GM12878 (cell line): ENCODE results near the gene SPRYD7. TPM values are rescaled to one million over a fixed set of nuclear protein-coding genes. Genes with fewer than 3 reads are reported as not detected.

Experiments
- ATAC-seq: fragments of 200-7000 bp; cut with Tn5 transposase; 3 replicates; pipeline ENCODE4 v1.9.1; 2020; ENCODE audit warnings: mild to moderate bottlenecking, moderate library complexity
- BruUV-seq: library from RNA; stranded (reverse); fragments of 400-500 nt; replicated peaks from 2 replicates; lab custom pipeline; 2021; lab: Mats Ljungman, UMichigan
- CTCF ChIA-PET: fragments of 300-600 bp; sonication (Branson Sonifier 250); formaldehyde crosslinking; extraction: SDS; loops from one replicate; lab custom pipeline; 2021; ENCODE audit warnings: inconsistent platforms; lab: Yijun Ruan, JAX
- POLR2A ChIA-PET: fragments of 350-600 bp; formaldehyde crosslinking; extraction: SDS; loops from one replicate; lab custom pipeline; 2021; ENCODE audit warnings: inconsistent platforms; lab: Charles Lee
- RAD21 ChIA-PET: fragments of 300-600 bp; sonication (Branson Sonifier 250); formaldehyde crosslinking; loops from one replicate; lab custom pipeline; 2023; ENCODE audit warnings: antibody characterized with exemption; ENCODE audit not compliant: unreplicated experiment; lab: Charles Lee
- SMC1A ChIA-PET: fragments of 300-600 bp; sonication (Branson Sonifier 250); formaldehyde crosslinking; loops from one replicate; lab custom pipeline; 2023; ENCODE audit not compliant: unreplicated experiment, uncharacterized antibody; lab: Charles Lee
- DNase-seq: peaks from one replicate; pipeline ENCODE4 v3.0.0-alpha.2; 2011; ENCODE audit warnings: low read depth, low spot score
- FAIRE-seq: peaks from 3 replicates; lab custom pipeline; 2011; peaks lifted over from hg19 to GRCh38; lab: Jason Lieb, UNC
- H2AFZ ChIP-seq: 2 replicates; pipeline ENCODE4 v1.6.0; 2011; ENCODE audit warnings: low read depth, low read length, control low read depth; ENCODE audit not compliant: control insufficient read depth
- H3K27ac ChIP-seq: 2 replicates; pipeline ENCODE4 v1.5.1; 2011; ENCODE audit warnings: control low read depth; ENCODE audit not compliant: control insufficient read depth, insufficient read depth
- H3K27me3 ChIP-seq, 2 experiments: replicated peaks in 1 of 2; 2 replicates each; pipeline versions ENCODE4 v1.6.0 to v1.6.1; 2011; ENCODE audit warnings: low read length in 1 of 2; ENCODE audit not compliant: control insufficient read depth in 2 of 2, insufficient read depth in 2 of 2
- H3K36me3 ChIP-seq, 2 experiments: 2 replicates each; pipeline ENCODE4 v1.5.1; 2011; ENCODE audit warnings: low read length in 1 of 2; ENCODE audit not compliant: control insufficient read depth in 2 of 2, insufficient read depth in 2 of 2
- H3K4me1 ChIP-seq: 2 replicates; pipeline ENCODE4 v1.6.1; 2011; ENCODE audit warnings: mild to moderate bottlenecking, low read length, moderate library complexity, mixed read lengths; ENCODE audit not compliant: control insufficient read depth, insufficient read depth
- H3K4me2 ChIP-seq: 2 replicates; pipeline ENCODE4 v1.6.0; 2011; ENCODE audit warnings: control low read depth; ENCODE audit not compliant: control insufficient read depth, insufficient read depth
- H3K4me3 ChIP-seq: fragments of 200-600 bp; sonication (generic); 2 replicates; pipeline ENCODE4 v1.5.1; 2016
- H3K79me2 ChIP-seq: 2 replicates; pipeline ENCODE4 v1.6.0; 2011; ENCODE audit warnings: low read length; ENCODE audit not compliant: control insufficient read depth, insufficient read depth
- H3K9ac ChIP-seq: 2 replicates; pipeline ENCODE4 v1.8.0; 2011; ENCODE audit warnings: low read length, control low read depth, mixed read lengths; ENCODE audit not compliant: control insufficient read depth, insufficient read depth
- H3K9me3 ChIP-seq: replicated peaks from 3 replicates; pipeline ENCODE4 v1.5.1; 2011; ENCODE audit warnings: mild to moderate bottlenecking, low read length; ENCODE audit not compliant: control insufficient read depth, insufficient read depth
- H4K20me1 ChIP-seq: 2 replicates; pipeline ENCODE4 v1.6.0; 2011; ENCODE audit not compliant: control insufficient read depth, insufficient read depth
- CEBPZ ChIP-seq: fragments of 150-350 bp; IDR thresholded peaks from 2 replicates; pipeline ENCODE4 v1.6.1; 2016; ENCODE audit warnings: low read depth, low read length
- EP300 ChIP-seq, 2 experiments: fragments of 150-350 bp in 1 of 2; IDR thresholded peaks; 2 replicates each; pipeline ENCODE4 v1.6.1; 2011 to 2012; ENCODE audit warnings: low read depth in 2 of 2, low read length in 2 of 2, borderline replicate concordance in 1 of 2, improper control_type of control experiment in 1 of 2, inconsistent platforms in 1 of 2; ENCODE audit not compliant: control insufficient read depth in 1 of 2
- ESRRA ChIP-seq: IDR thresholded peaks from 2 replicates; pipeline ENCODE4 v1.6.1; 2012; ENCODE audit warnings: mild to moderate bottlenecking, low read length, improper control_type of control experiment
- ETV6 ChIP-seq, 2 experiments: fragments of 450-650 bp in 1 of 2; IDR thresholded peaks in 1 of 2; conservative IDR thresholded peaks in 1 of 2; 2 replicates each; pipeline ENCODE4 v1.6.1; 2014; ENCODE audit warnings: antibody characterized with exemption in 1 of 2, borderline replicate concordance in 1 of 2, low read depth in 1 of 2, mild to moderate bottlenecking in 1 of 2, moderate library complexity in 1 of 2
- HDGF ChIP-seq: fragments of 450-650 bp; IDR thresholded peaks from 2 replicates; pipeline ENCODE4 v1.6.1; 2016; ENCODE audit warnings: antibody characterized with exemption
- IKZF1 ChIP-seq: fragments of 450-650 bp; conservative IDR thresholded peaks from 2 replicates; pipeline ENCODE4 v1.6.1; 2017; ENCODE audit warnings: antibody characterized with exemption, mild to moderate bottlenecking
- JUNB ChIP-seq: IDR thresholded peaks from 2 replicates; pipeline ENCODE4 v1.6.1; 2016; ENCODE audit warnings: antibody characterized with exemption, mild to moderate bottlenecking
- LARP7 ChIP-seq: fragments of 450-650 bp; IDR thresholded peaks from 2 replicates; pipeline ENCODE4 v1.6.1; 2017; ENCODE audit warnings: mild to moderate bottlenecking
- MTA2 ChIP-seq: fragments of 450-650 bp; IDR thresholded peaks from 2 replicates; pipeline ENCODE4 v1.6.1; 2016; ENCODE audit warnings: low read depth, mild to moderate bottlenecking, moderate library complexity
- NBN ChIP-seq: fragments of 450-650 bp; IDR thresholded peaks from 2 replicates; pipeline ENCODE4 v1.6.1; 2016
- NFYA ChIP-seq: IDR thresholded peaks from 2 replicates; pipeline ENCODE4 v1.6.1; 2011; ENCODE audit warnings: low read depth, mild to moderate bottlenecking, low read length, improper control_type of control experiment, borderline replicate concordance
- POU2F2 ChIP-seq: IDR thresholded peaks from 3 replicates; pipeline ENCODE4 v1.6.1; 2011; ENCODE audit warnings: low read depth, mild to moderate bottlenecking, low read length, borderline replicate concordance
- TARDBP ChIP-seq: IDR thresholded peaks from 2 replicates; pipeline ENCODE4 v1.6.1; 2016; ENCODE audit warnings: borderline replicate concordance
- TBL1XR1 ChIP-seq: IDR thresholded peaks from 2 replicates; pipeline ENCODE4 v1.6.1; 2012; ENCODE audit warnings: low read depth, low read length, improper control_type of control experiment
- USF1 ChIP-seq: IDR thresholded peaks from 2 replicates; pipeline ENCODE4 v1.6.1; 2011; ENCODE audit warnings: borderline replicate concordance, low read depth, mild to moderate bottlenecking, moderate library complexity, mixed read lengths, low read length; ENCODE audit not compliant: insufficient read depth; ENCODE audit errors: extremely low read length
- ZBTB33 ChIP-seq: fragments of 450-650 bp; IDR thresholded peaks from 2 replicates; pipeline ENCODE4 v1.6.1; 2017; ENCODE audit warnings: mild to moderate bottlenecking
- ZNF217 ChIP-seq: fragments of 450-650 bp; IDR thresholded peaks from 2 replicates; pipeline ENCODE4 v1.6.1; 2017; ENCODE audit warnings: antibody characterized with exemption, mild to moderate bottlenecking
- WGBS: methylation state at CpG from one replicate; pipeline ENCODE4 v1.1.6; 2016; ENCODE audit warnings: low lambda C conversion rate; ENCODE audit not compliant: insufficient replicate concordance, insufficient coverage; ENCODE audit errors: missing lambda C conversion rate; 5-methylcytosine and 5-hydroxymethylcytosine counted together
- in situ Hi-C: fragments of 300-500 bp; cut with MboI; formaldehyde crosslinking; loops from 9 replicates; pipeline ENCODE4 v1.14.3; 2018; ENCODE audit warnings: mixed read lengths
- intact Hi-C: fragments of 100-400 bp; cut with micrococcal nuclease; formaldehyde crosslinking; loops from one replicate; pipeline ENCODE4 v1.14.2; 2022; ENCODE audit not compliant: unreplicated experiment
- polyA plus RNA-seq, 11 experiments: library from polyadenylated mRNA; depleted of rRNA in 4 of 11; unstranded in 6 of 11; stranded (reverse) in 5 of 11; fragments of >200 nt; fragmentation: Nextera tagmentation in 4 of 11; fragmentation: Illumina TruSeq in 1 of 11; extraction: Ambion mirVana in 4 of 11; extraction: Trizol in 1 of 11; gene quantifications; 1 replicate in 1 of 11; 2 replicates in 10 of 11; pipeline versions ENCODE4 v1.2.1 to v1.2.3, GENCODE V29; 2011 to 2016; ENCODE audit warnings: inconsistent platforms in 2 of 11, missing spikeins in 2 of 11, low read depth in 1 of 11
- total RNA-seq, 4 experiments: library from RNA; depleted of rRNA in 3 of 4; stranded (reverse); fragments of >200 nt in 3 of 4; fragmentation: Illumina TruSeq in 1 of 4; extraction: Trizol in 1 of 4; gene quantifications; 2 replicates each; pipeline versions ENCODE4 v1.2.1 to v1.2.3, GENCODE V29; 2013 to 2021

Gene SPRYD7
- total and polyA plus RNA-seq, 10 of the 15 experiments (the other 5 are each of a cell fraction or from before 2014, with no cell fraction given), result 5.3 to 18.7 (median 9.6) TPM

DNA sequence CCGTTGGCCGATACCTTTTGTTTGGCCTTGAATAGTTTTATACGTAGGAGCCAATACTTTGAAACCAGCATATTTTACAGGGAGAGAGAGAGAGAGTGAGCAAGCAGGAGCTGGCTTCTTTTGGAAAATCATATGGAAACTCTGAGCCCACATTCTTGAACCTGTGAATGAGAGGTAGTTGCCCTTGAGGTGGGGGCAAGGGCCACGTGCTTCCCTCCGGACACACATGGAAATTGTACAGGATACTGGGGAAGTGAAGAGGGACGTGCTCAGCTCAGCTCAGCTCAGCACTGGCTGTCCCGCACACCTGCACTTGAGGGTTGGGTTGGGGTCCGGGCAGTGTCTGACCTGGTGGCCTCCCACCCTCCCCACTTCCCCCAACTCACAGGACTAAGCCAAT, 68.3 kb downstream of the SPRYD7 start:
- ChIA-PET RAD21 (no interaction called here), SMC1A (no interaction called here), POLR2A (no interaction called here), CTCF (no interaction called here)
- in situ Hi-C loops, result no loop called here
- FAIRE-seq (no peak), ATAC-seq (no peak), DNase-seq (no peak)
- H3K9me3 ChIP-seq, result no peaks in the 10 kb centered on the region; the same call in 2 of the 3 replicates
- H3K27ac ChIP-seq, result no peak overlapping the region
- H4K20me1 ChIP-seq, result no peaks in the 10 kb centered on the region
- WGBS, result 45% methylated on average over 6 of the region's 8 CpGs
- H3K4me1 ChIP-seq, result no peaks in the 10 kb centered on the region
- no peaks in the 10 kb centered on the region for H3K36me3 ChIP-seq
- no peak overlapping the region for H3K9ac ChIP-seq
- H3K27me3 ChIP-seq, result no peaks in the 10 kb centered on the region
- no peak for TF ChIP-seq ZNF217
- TF ChIP-seq JUNB, result no peak
- TF ChIP-seq LARP7, result no peak
- no peak for TF ChIP-seq ZBTB33
- no peak for TF ChIP-seq NFYA
- no peak for TF ChIP-seq TARDBP
- no peak for TF ChIP-seq IKZF1
- no peak for TF ChIP-seq USF1
- TF ChIP-seq NBN, result no peak
- TF ChIP-seq MTA2, result no peak
- TF ChIP-seq EP300 (IDR thresholded peaks at IDR 0.05; ENCODE audit: borderline replicate concordance in 1 of 2, control insufficient read depth in 1 of 2, low read depth in 2 of 2, low read length in 2 of 2), result no peak
- no peak for TF ChIP-seq POU2F2
- TF ChIP-seq ESRRA, result no peak
- no peak for TF ChIP-seq ETV6 (conservative IDR thresholded peaks at IDR 0.05 in 1 of 2, IDR thresholded peaks at IDR 0.05 in 1 of 2; ENCODE audit: borderline replicate concordance in 1 of 2, low read depth in 1 of 2)
- no peak for TF ChIP-seq TBL1XR1
- no peak for TF ChIP-seq CEBPZ
- TF ChIP-seq HDGF, result no peak
- no peak overlapping the region for H2AFZ ChIP-seq
- BruUV-seq, result no TSS peak
- H3K4me2 ChIP-seq, result no peak overlapping the region
- H3K79me2 ChIP-seq, result no peaks in the 10 kb centered on the region
- intact Hi-C loops, result no loop called here
- H3K4me3 ChIP-seq, result no peak overlapping the region
